ENCODE measurements around the gene TGFBR3. TPM values are rescaled to one million over a fixed set of nuclear protein-coding genes. Genes with fewer than 3 reads are reported as not detected.

Gene TGFBR3
- total RNA-seq, 1 donor from 2014 or later: 51.7 TPM

DNA sequence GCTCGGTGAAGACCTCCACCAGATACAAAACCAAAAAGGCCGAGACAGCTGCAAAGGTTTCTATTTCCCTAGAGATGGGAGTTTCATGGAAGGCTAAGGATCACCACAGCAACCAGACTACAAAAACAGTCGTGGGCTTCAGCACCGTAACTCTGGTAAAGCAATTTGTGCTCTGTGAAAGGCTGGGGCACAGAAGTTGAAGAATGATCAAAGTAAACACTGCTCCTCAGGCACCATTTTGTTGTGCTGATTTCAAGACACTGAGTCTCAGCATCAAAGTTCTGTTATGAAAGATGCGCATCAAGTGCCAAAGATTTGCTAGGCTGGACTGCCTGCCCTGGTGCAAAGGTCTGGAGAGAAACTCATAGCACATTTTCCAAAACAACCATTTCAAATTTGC, 116.2 kb downstream of the TGFBR3 start:
- Histone ChIP-seq H3K4me3 (no peak overlapping the region), H3K9me3 (no peaks in the 10 kb centered on the region), H3K27me3 (ENCODE audit: low read depth) (no peaks in the 10 kb centered on the region), H3K27ac (no peak overlapping the region), H3K36me3 (no peaks in the 10 kb centered on the region), H3K4me1 (peaks cover 5% of the 10 kb centered on the region)
- no peak for ATAC-seq
- intact Hi-C loops (cut with DNase I): no loop called here
- TF ChIP-seq, protein P1, sequence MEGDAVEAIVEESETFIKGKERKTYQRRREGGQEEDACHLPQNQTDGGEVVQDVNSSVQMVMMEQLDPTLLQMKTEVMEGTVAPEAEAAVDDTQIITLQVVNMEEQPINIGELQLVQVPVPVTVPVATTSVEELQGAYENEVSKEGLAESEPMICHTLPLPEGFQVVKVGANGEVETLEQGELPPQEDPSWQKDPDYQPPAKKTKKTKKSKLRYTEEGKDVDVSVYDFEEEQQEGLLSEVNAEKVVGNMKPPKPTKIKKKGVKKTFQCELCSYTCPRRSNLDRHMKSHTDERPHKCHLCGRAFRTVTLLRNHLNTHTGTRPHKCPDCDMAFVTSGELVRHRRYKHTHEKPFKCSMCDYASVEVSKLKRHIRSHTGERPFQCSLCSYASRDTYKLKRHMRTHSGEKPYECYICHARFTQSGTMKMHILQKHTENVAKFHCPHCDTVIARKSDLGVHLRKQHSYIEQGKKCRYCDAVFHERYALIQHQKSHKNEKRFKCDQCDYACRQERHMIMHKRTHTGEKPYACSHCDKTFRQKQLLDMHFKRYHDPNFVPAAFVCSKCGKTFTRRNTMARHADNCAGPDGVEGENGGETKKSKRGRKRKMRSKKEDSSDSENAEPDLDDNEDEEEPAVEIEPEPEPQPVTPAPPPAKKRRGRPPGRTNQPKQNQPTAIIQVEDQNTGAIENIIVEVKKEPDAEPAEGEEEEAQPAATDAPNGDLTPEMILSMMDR (IDR thresholded peaks at IDR 0.05): no peak
- DNase-seq: no peak

DNA sequence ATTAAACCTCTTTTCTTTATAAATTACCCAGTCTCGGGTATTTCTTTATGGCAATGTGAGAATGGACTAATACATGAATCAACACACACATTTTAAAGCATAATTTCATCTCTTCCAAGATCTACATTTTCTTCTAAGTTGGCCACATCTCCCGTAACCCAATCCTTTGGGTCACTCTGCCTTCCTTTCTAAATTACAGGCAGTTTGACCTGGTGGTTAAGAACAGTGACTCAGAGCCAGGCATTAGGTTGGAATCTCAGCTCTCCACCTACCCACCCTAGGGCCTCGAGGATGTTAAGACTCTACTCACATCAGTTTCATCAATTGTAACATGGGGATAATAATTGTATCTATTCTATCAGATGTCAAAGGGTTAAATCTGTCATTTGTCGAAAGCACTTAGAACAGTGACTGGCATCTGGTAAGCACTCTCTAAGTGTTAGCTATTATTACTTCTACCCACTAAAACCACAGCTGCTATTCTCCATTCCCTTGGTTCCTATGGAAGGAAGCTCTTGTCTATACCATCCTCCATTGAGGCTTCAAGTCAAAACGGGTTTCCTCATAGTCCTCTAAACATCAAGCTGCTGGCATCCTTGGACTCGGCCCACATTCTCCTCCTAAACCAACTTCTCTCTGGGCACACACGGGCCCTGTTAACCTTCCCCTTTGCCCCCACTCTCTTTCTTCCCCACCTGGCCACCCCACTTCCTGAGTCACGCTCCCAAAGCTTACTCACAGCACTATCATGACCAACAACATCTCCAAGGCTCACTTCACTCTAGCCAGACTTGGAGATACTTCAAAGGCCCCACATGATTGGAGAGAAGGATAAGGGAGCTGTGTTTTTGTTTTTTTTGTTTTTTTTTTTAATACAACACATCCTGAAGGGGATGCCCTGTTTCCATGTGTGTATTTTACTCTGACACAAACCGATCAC, 116.9 kb downstream of the TGFBR3 start:
- no peak for DNase-seq
- intact Hi-C loops (cut with DNase I): no loop called here
- ATAC-seq: no peak
- TF ChIP-seq, protein P1 (IDR thresholded peaks at IDR 0.05): no peak
- H3K27ac ChIP-seq: no peak overlapping the region
- H3K9me3 ChIP-seq: no peaks in the 10 kb centered on the region
- no peak overlapping the region for H3K4me3 ChIP-seq
- H3K36me3 ChIP-seq: no peaks in the 10 kb centered on the region
- peaks cover 9% of the 10 kb centered on the region for H3K4me1 ChIP-seq
- no peaks in the 10 kb centered on the region for H3K27me3 ChIP-seq (ENCODE audit: low read depth)

DNA sequence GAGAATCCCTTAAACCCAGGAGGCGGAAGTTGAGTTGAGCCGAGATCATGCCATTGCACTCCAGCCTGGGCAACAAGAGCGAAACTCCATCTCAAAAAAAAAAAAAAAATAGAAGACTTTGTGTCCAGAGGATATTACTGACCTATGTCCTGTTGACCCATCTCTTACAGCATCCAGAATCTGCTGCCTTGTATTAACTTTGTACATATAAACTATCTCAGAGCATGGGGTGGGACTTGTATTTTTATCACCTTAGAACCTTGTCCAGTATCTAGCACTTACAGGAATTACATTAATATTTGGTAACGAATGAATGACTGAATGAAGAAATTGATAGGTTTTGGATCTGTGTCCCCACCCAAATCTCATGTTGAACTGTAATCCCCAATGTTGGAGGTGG, 117.8 kb downstream of the TGFBR3 start:
- Histone ChIP-seq H3K4me1 (peaks cover 15% of the 10 kb centered on the region), H3K27ac (no peak overlapping the region), H3K4me3 (no peak overlapping the region), H3K9me3 (no peaks in the 10 kb centered on the region), H3K36me3 (no peaks in the 10 kb centered on the region), H3K27me3 (ENCODE audit: low read depth) (no peaks in the 10 kb centered on the region)
- intact Hi-C loops (cut with DNase I): no loop called here
- DNase-seq (no peak), ATAC-seq (no peak)
- TF ChIP-seq, protein P1 (IDR thresholded peaks at IDR 0.05): no peak

DNA sequence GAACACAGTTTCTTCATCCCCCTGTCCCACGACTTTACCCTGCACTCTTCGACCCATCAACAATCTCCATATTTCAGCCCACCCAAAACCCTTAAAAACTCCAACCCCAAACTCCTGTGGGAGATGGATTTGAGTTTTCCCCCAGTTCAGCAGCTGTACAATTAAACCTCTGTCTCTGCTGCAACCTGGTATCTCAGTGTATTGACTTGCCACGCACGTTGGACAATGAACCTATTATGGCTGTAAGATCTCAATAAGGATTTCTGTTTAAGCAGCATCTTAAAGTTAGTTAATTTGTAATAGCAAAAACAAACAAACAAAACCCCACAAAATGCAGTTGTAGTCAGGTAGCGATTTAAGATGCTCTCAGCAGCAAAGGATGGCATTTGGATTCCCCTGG, 119.1 kb downstream of the TGFBR3 start:
- TF ChIP-seq, protein P1 (IDR thresholded peaks at IDR 0.05): no peak
- Histone ChIP-seq H3K36me3 (no peaks in the 10 kb centered on the region), H3K9me3 (no peaks in the 10 kb centered on the region), H3K4me1 (peaks cover 27% of the 10 kb centered on the region), H3K27me3 (ENCODE audit: low read depth) (no peaks in the 10 kb centered on the region), H3K27ac (no peak overlapping the region), H3K4me3 (no peak overlapping the region)
- no peak for DNase-seq
- ATAC-seq: no peak
- intact Hi-C loops (cut with DNase I): no loop called here

DNA sequence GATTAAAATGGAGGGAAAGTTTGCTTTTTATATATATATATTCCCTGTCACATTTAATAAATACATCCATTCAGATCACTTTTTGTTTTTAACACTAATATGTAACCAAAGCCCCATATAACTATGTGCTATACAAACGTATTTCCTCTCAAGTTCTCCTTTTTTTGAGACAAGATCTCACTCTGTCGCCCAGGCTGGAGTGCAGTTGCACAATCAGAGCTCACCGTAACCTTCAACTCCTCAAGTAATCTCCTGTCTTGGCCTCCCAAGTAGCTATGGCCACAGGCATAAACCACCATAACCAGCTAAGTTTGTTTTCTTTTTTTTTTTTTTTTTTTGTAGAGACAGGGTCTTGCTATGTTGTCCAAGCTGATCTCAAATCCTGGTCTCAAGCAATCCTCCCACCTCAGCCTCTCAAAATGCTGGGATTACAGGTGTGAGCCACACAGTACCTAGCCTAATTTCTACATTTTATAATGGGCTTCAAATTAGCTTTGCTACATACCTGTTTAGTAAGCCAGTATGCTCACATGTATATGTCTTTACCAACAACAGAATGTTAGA, 120.0 kb downstream of the TGFBR3 start:
- peaks cover 33% of the 10 kb centered on the region for H3K4me1 ChIP-seq
- no peak for ATAC-seq

More for the DNA sequence above, 120.0 kb downstream of the TGFBR3 start:
- no peak for DNase-seq
- TF ChIP-seq, protein P1 (IDR thresholded peaks at IDR 0.05): no peak
- Histone ChIP-seq H3K27me3 (ENCODE audit: low read depth) (no peaks in the 10 kb centered on the region), H3K4me3 (no peak overlapping the region), H3K27ac (no peak overlapping the region), H3K9me3 (no peaks in the 10 kb centered on the region), H3K36me3 (no peaks in the 10 kb centered on the region)
- intact Hi-C loops (cut with DNase I): no loop called here
